Measurements from ENCODE around the gene CD101.

CD101 gene

GRCh38 chr1:116986421-116987255, 14.9 kb upstream of the CD101 start:
- no peak overlapping the region for H3K4me3 ChIP-seq (ENCODE audit: insufficient read length, low read depth)
- H3K36me3 ChIP-seq (ENCODE audit: insufficient read depth, insufficient read length, low read length), result peaks cover 55% of the 10 kb centered on the region
- H3K4me1 ChIP-seq (ENCODE audit: insufficient read depth, insufficient read length), result no peaks in the 10 kb centered on the region
- no peaks in the 10 kb centered on the region for H3K27me3 ChIP-seq (ENCODE audit: insufficient read depth, insufficient read length)
- H3K9ac ChIP-seq (ENCODE audit: insufficient read length, low read depth), result no peak overlapping the region
- no peak for DNase-seq (ENCODE audit: low read depth, low spot score)
- TF ChIP-seq YY1 (IDR thresholded peaks at IDR 0.05; ENCODE audit: insufficient read depth, insufficient read length) (no peak), ZNF274 (IDR thresholded peaks at IDR 0.05; ENCODE audit: low read depth, low read length) (no peak)
- H3K9me3 ChIP-seq (ENCODE audit: insufficient read depth, low read length), result no peaks in the 10 kb centered on the region

GRCh38 chr1:116987256-116987555, 14.4 kb upstream of the CD101 start:
- H3K9ac ChIP-seq (ENCODE audit: insufficient read length, low read depth), result no peak overlapping the region
- no peaks in the 10 kb centered on the region for H3K27me3 ChIP-seq (ENCODE audit: insufficient read depth, insufficient read length)
- no peak for DNase-seq (ENCODE audit: low read depth, low spot score)
- H3K4me1 ChIP-seq (ENCODE audit: insufficient read depth, insufficient read length), result no peaks in the 10 kb centered on the region
- H3K9me3 ChIP-seq (ENCODE audit: insufficient read depth, low read length), result 0 out of 2 replicates have a peak, but pooled peaks cover 4% of the 10 kb centered on the region
- H3K4me3 ChIP-seq (ENCODE audit: insufficient read length, low read depth), result no peak overlapping the region
- TF ChIP-seq ZNF274 (IDR thresholded peaks at IDR 0.05; ENCODE audit: low read depth, low read length), result no peak
- peaks cover 56% of the 10 kb centered on the region for H3K36me3 ChIP-seq (ENCODE audit: insufficient read depth, insufficient read length, low read length)

- TF ChIP-seq SUZ12 (IDR thresholded peaks at IDR 0.05; ENCODE audit: extremely low read depth, insufficient read depth, insufficient read length), result no peak
- no peak for TF ChIP-seq ZNF274 (IDR thresholded peaks at IDR 0.05; ENCODE audit: low read depth, low read length)
- no peak for TF ChIP-seq YY1 (IDR thresholded peaks at IDR 0.05; ENCODE audit: insufficient read depth, insufficient read length)
- H3K9ac ChIP-seq (ENCODE audit: insufficient read length, low read depth), result no peak overlapping the region
- H3K9me3 ChIP-seq (ENCODE audit: insufficient read depth, low read length), result 0 out of 2 replicates have a peak, but pooled peaks cover 8% of the 10 kb centered on the region
- no peak overlapping the region for H3K4me3 ChIP-seq (ENCODE audit: insufficient read length, low read depth)
- H3K4me1 ChIP-seq (ENCODE audit: insufficient read depth, insufficient read length), result no peaks in the 10 kb centered on the region
- no peak for DNase-seq (ENCODE audit: low read depth, low spot score)
- H3K27me3 ChIP-seq (ENCODE audit: insufficient read depth, insufficient read length), result no peaks in the 10 kb centered on the region
- peaks cover 51% of the 10 kb centered on the region for H3K36me3 ChIP-seq (ENCODE audit: insufficient read depth, insufficient read length, low read length)
These were observed 13.3 kb upstream of the CD101 start for GRCh38 chr1:116988248-116988647.

- H3K27me3 ChIP-seq (ENCODE audit: insufficient read depth, insufficient read length), result no peaks in the 10 kb centered on the region
- H3K4me1 ChIP-seq (ENCODE audit: insufficient read depth, insufficient read length), result no peaks in the 10 kb centered on the region
- H3K4me3 ChIP-seq (ENCODE audit: insufficient read length, low read depth), result no peak overlapping the region
- 0 out of 2 replicates have a peak, but pooled peaks cover 8% of the 10 kb centered on the region for H3K9me3 ChIP-seq (ENCODE audit: insufficient read depth, low read length)
- H3K36me3 ChIP-seq (ENCODE audit: insufficient read depth, insufficient read length, low read length), result peaks cover 50% of the 10 kb centered on the region
- TF ChIP-seq YY1 (IDR thresholded peaks at IDR 0.05; ENCODE audit: insufficient read depth, insufficient read length), result no peak
- no peak for TF ChIP-seq SUZ12 (IDR thresholded peaks at IDR 0.05; ENCODE audit: extremely low read depth, insufficient read depth, insufficient read length)
- TF ChIP-seq ZNF274 (IDR thresholded peaks at IDR 0.05; ENCODE audit: low read depth, low read length), result no peak
- DNase-seq (ENCODE audit: low read depth, low spot score), result no peak
- no peak overlapping the region for H3K9ac ChIP-seq (ENCODE audit: insufficient read length, low read depth)
These were observed 12.7 kb upstream of the CD101 start for GRCh38 chr1:116988908-116989307.

- TF ChIP-seq YY1 (IDR thresholded peaks at IDR 0.05; ENCODE audit: insufficient read depth, insufficient read length) (no peak), SUZ12 (IDR thresholded peaks at IDR 0.05; ENCODE audit: extremely low read depth, insufficient read depth, insufficient read length) (no peak), ZNF274 (IDR thresholded peaks at IDR 0.05; ENCODE audit: low read depth, low read length) (no peak)
- no peaks in the 10 kb centered on the region for H3K4me1 ChIP-seq (ENCODE audit: insufficient read depth, insufficient read length)
- peaks cover 41% of the 10 kb centered on the region for H3K36me3 ChIP-seq (ENCODE audit: insufficient read depth, insufficient read length, low read length)
- 0 out of 2 replicates have a peak, but pooled peaks cover 8% of the 10 kb centered on the region for H3K9me3 ChIP-seq (ENCODE audit: insufficient read depth, low read length)
- H3K4me3 ChIP-seq (ENCODE audit: insufficient read length, low read depth), result no peak overlapping the region
- no peaks in the 10 kb centered on the region for H3K27me3 ChIP-seq (ENCODE audit: insufficient read depth, insufficient read length)
- no peak overlapping the region for H3K9ac ChIP-seq (ENCODE audit: insufficient read length, low read depth)
- no peak for DNase-seq (ENCODE audit: low read depth, low spot score)
These were observed 11.7 kb upstream of the CD101 start for GRCh38 chr1:116989835-116990234.

GRCh38 chr1:116990612-116991151, 10.9 kb upstream of the CD101 start:
- H3K9me3 ChIP-seq (ENCODE audit: insufficient read depth, low read length), result 0 out of 2 replicates have a peak, but pooled peaks cover 8% of the 10 kb centered on the region
- H3K4me3 ChIP-seq (ENCODE audit: insufficient read length, low read depth), result no peak overlapping the region
- DNase-seq (ENCODE audit: low read depth, low spot score), result no peak
- no peaks in the 10 kb centered on the region for H3K4me1 ChIP-seq (ENCODE audit: insufficient read depth, insufficient read length)
- TF ChIP-seq ZNF274 (IDR thresholded peaks at IDR 0.05; ENCODE audit: low read depth, low read length) (no peak), SUZ12 (IDR thresholded peaks at IDR 0.05; ENCODE audit: extremely low read depth, insufficient read depth, insufficient read length) (no peak), YY1 (IDR thresholded peaks at IDR 0.05; ENCODE audit: insufficient read depth, insufficient read length) (no peak)
- H3K27me3 ChIP-seq (ENCODE audit: insufficient read depth, insufficient read length), result no peaks in the 10 kb centered on the region
- no peak overlapping the region for H3K9ac ChIP-seq (ENCODE audit: insufficient read length, low read depth)
- peaks cover 37% of the 10 kb centered on the region for H3K36me3 ChIP-seq (ENCODE audit: insufficient read depth, insufficient read length, low read length)

GRCh38 chr1:116991171-116991845, 10.3 kb upstream of the CD101 start:
- Histone ChIP-seq H3K27me3 (ENCODE audit: insufficient read depth, insufficient read length) (no peaks in the 10 kb centered on the region), H3K4me1 (ENCODE audit: insufficient read depth, insufficient read length) (no peaks in the 10 kb centered on the region), H3K9ac (ENCODE audit: insufficient read length, low read depth) (no peak overlapping the region), H3K36me3 (ENCODE audit: insufficient read depth, insufficient read length, low read length) (peaks cover 37% of the 10 kb centered on the region), H3K4me3 (ENCODE audit: insufficient read length, low read depth) (no peak overlapping the region), H3K9me3 (ENCODE audit: insufficient read depth, low read length) (0 out of 2 replicates have a peak, but pooled peaks cover 8% of the 10 kb centered on the region)
- no peak for DNase-seq (ENCODE audit: low read depth, low spot score)
- TF ChIP-seq ZNF274 (IDR thresholded peaks at IDR 0.05; ENCODE audit: low read depth, low read length), result no peak
- no peak for TF ChIP-seq YY1 (IDR thresholded peaks at IDR 0.05; ENCODE audit: insufficient read depth, insufficient read length)
- TF ChIP-seq SUZ12 (IDR thresholded peaks at IDR 0.05; ENCODE audit: extremely low read depth, insufficient read depth, insufficient read length), result no peak
